ENCODE results near the gene MCM9.

Gene MCM9

DNA sequence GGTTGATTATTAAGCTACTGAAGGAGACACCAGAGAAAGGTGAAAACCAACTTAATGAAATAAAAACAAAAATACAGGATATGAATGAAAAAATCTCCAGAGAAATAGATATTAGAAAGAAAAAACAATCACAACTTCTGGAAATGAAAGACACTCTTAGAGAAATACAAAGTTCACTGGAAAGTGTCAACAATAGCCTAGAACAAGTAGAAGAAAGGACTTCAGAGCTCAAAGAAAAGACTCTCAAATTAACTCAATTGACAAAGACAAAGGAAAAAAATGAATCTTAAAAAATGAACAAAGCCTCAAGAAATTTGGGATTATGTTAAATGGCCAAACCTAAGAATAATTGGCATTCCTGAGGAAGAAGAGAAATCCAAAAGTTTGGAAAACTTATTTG, 10.3 kb upstream of the MCM9 start:
- peaks cover 34% of the 10 kb centered on the region for H3K36me3 Mint-ChIP-seq
- no peaks in the 10 kb centered on the region for H3K4me1 Mint-ChIP-seq
- H3K9me3 Mint-ChIP-seq, result peaks cover 35% of the 10 kb centered on the region
- H3K27me3 Mint-ChIP-seq, result no peaks in the 10 kb centered on the region
- H3K27ac Mint-ChIP-seq, result no peak overlapping the region
- ATAC-seq, result no peak
- H3K4me3 Mint-ChIP-seq, result no peak overlapping the region

DNA sequence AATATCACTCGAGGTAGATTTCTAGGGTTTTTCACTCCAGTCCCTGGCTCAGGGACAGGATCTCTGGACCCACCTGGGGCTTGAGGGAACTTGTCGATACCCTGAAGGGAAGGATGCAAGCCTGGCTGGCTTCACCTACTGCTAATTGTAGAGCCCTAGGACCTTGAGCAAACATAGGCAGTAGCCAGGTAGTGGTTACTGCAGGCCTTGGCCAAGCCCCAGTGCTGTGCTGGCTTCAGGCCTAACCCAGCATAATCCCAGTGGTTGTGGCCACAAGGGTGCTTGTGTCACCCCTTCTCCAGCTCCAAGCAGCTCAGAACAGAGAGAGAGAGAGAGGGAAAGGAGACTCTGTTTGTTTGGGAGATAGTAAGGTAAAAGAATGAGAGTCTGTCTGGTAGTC, 5.8 kb upstream of the MCM9 start:
- ATAC-seq, result no peak
- Mint-ChIP-seq H3K4me3 (no peak overlapping the region), H3K4me1 (peaks cover 15% of the 10 kb centered on the region), H3K27ac (no peak overlapping the region), H3K36me3 (peaks cover 40% of the 10 kb centered on the region), H3K27me3 (no peaks in the 10 kb centered on the region), H3K9me3 (peaks cover 31% of the 10 kb centered on the region)

DNA sequence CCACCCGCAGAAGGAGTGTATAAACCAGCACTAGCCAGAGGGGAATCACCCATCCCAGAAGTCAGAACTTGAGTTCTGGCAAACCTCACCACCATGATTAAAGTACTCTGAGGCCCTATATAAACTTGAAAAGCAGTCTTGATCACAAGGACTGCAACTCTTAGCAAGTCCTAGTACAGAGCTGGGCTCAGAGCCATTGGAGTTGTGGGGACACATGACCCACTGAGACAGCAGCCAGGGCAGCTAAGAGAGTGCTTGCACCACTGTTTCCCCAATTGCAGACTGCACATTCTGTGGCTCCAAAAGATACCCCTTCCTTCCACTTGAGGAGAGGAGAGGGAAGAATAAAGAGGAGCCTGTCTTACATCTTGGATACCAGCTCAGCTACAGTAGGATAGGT, 4.7 kb upstream of the MCM9 start:
- Mint-ChIP-seq H3K4me3 (no peak overlapping the region), H3K27me3 (no peaks in the 10 kb centered on the region), H3K4me1 (peaks cover 21% of the 10 kb centered on the region), H3K36me3 (peaks cover 32% of the 10 kb centered on the region), H3K9me3 (peaks cover 21% of the 10 kb centered on the region), H3K27ac (no peak overlapping the region)
- no peak for ATAC-seq

DNA sequence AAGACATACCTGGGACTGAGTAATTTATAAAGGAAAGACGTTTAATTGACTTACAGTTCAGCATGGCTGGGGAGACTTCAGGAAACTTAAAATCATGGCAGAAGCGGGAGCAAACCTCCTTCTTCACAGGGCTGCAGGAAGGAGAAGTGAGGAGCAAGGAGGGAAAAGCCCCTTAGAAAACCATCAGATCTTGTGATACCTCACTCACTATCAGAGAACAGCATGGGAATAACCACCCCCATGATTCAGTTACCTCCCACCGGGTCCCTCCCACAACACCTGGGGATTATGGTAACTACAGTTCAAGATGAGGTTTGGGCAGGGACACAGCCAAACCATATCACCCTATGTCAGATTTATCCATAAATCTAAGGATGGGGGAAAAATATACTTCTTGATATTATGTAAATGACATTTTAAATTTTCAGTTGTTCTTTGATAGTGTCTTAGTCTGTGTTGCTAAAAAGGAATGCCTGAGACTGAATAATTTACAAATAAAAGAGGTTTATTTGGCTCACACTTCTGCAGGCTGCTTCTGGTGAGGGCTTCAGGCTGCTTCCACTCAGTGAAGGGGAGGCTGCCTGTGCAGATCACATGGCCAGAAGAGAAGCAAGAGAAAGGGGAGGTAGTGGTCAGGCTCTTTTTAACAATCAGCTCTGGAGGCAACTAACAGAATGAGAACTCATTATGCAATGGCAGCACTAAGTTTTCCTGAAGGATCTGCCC, 1.2 kb upstream of the MCM9 start:
- H3K4me3 Mint-ChIP-seq, result peak overlapping the region; percentile 94
- peaks cover 31% of the 10 kb centered on the region for H3K4me1 Mint-ChIP-seq
- H3K27ac Mint-ChIP-seq, result peak overlapping the region; percentile 91
- H3K27me3 Mint-ChIP-seq, result no peaks in the 10 kb centered on the region
- peaks cover 21% of the 10 kb centered on the region for H3K36me3 Mint-ChIP-seq
- no peak for ATAC-seq
- peaks cover 3% of the 10 kb centered on the region for H3K9me3 Mint-ChIP-seq

DNA sequence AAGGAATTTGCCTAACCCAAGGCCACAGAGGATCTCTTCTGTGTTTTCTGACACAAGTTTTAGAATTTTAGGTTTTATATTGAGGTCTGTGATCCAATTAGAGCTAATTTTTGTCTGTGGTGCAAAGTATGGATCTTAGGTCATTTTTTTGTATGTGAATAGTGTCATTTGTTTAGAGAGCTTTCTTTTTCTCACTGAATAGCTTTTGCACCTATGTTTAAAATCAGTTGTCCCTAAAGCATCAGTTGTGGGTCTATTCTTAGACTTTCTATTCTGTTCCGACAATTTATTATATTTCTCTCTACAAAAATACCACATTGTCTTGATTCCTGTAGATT, 341 bp upstream of the MCM9 start:
- H3K27me3 Mint-ChIP-seq, result no peaks in the 10 kb centered on the region
- peak overlapping the region; percentile 91 for H3K27ac Mint-ChIP-seq
- peaks cover 29% of the 10 kb centered on the region for H3K36me3 Mint-ChIP-seq
- H3K4me1 Mint-ChIP-seq, result peaks cover 31% of the 10 kb centered on the region
- peak overlapping the region; percentile 94 for H3K4me3 Mint-ChIP-seq
- ATAC-seq, result no peak
- H3K9me3 Mint-ChIP-seq, result peaks cover 3% of the 10 kb centered on the region

DNA sequence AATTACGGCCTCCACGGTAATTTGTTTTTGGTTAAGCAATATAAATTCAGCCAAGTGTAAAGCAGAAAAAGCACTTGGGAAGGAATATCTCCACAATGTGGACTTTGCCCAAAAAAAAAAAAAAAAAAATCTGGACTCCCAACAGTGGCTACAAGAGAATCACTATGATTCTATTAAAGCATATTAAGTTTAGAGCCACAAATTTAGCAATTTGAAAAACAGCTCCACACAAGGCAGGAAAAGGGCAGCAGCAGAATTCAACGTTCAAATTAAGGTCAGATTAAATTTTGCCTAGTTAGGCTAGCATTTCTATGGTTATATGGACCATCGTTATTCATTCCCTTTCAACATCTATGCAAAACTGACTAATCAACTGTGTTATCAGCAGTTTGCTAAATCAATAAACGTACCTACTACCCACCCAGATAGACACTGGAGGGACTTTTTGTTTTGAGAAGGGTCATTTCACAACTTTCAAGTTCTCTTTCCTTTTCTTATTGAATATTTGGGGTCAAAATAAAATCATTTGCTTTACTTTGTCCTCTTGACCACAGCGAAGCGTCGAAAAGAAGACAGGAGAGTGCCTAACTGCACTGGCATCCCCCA, 1.0 kb downstream of the MCM9 start:
- Mint-ChIP-seq H3K4me1 (peaks cover 31% of the 10 kb centered on the region), H3K4me3 (peak overlapping the region; percentile 94), H3K27me3 (no peaks in the 10 kb centered on the region), H3K36me3 (peaks cover 25% of the 10 kb centered on the region), H3K27ac (peak overlapping the region; percentile 91), H3K9me3 (peaks cover 3% of the 10 kb centered on the region)
- ATAC-seq, result no peak

DNA sequence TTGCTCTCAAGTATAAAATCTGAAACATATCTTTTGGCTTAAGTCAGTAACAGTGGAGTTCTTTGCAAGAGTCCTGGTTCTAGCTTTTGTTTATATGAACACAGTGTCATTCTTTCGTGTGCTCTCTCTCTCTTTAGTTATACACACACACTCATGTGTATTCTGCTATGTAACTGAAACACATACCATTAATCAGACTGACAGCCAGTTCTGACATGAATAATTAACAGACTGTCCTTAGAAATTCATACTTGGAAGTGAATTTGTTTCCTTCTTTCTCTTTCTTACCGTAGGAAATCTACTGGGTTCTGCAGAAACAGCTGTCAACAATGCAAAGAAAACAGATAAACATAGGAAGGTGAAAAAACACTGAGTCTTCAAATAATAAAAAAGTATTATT, 2.5 kb downstream of the MCM9 start:
- peaks cover 30% of the 10 kb centered on the region for H3K36me3 Mint-ChIP-seq
- no peak overlapping the region for H3K27ac Mint-ChIP-seq
- no peaks in the 10 kb centered on the region for H3K27me3 Mint-ChIP-seq
- H3K9me3 Mint-ChIP-seq, result peaks cover 3% of the 10 kb centered on the region
- H3K4me1 Mint-ChIP-seq, result peaks cover 31% of the 10 kb centered on the region
- H3K4me3 Mint-ChIP-seq, result no peak overlapping the region
- no peak for ATAC-seq

DNA sequence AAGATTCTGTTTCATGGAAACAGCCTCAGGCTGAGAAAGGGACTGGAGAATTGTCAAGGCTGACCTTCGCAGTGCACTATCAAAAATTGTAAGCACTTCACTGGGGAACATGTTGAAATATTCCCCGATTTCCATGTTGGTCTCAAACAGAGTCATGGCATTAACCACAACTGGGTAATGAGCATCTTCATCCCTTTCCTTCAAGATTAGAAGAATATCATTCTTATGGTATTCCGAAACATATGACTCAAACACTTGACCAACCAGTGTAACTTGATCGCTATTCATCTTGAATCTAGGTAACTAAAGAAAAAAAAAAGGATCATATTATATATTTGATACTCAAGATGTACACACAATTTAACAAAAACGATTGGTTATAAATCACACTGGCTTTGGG, 3.5 kb downstream of the MCM9 start:
- peaks cover 29% of the 10 kb centered on the region for H3K36me3 Mint-ChIP-seq
- no peak for ATAC-seq
- H3K27ac Mint-ChIP-seq, result no peak overlapping the region
- H3K4me1 Mint-ChIP-seq, result peaks cover 23% of the 10 kb centered on the region
- H3K4me3 Mint-ChIP-seq, result no peak overlapping the region
- H3K9me3 Mint-ChIP-seq, result no peaks in the 10 kb centered on the region
- H3K27me3 Mint-ChIP-seq, result no peaks in the 10 kb centered on the region

DNA sequence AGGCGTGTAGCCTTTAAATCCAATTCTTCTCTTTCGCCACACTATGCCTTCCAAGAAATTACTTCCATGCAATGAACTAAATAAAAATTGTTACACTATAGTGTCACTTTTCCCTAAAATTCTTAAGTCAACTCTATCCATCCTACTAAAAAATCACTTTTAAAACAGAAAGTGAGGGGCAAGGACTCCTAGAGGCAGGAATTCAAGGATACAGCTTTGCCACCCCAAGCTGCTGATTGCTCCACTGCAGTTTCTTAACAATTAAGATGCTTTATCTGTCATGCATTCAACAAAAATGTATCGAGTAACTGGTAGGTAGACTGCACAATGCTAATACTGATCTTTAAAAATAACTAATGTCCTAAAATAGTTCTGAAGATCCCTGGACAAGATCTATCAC, 4.3 kb downstream of the MCM9 start:
- no peaks in the 10 kb centered on the region for H3K9me3 Mint-ChIP-seq
- no peak overlapping the region for H3K4me3 Mint-ChIP-seq
- ATAC-seq, result no peak
- no peak overlapping the region for H3K27ac Mint-ChIP-seq
- peaks cover 15% of the 10 kb centered on the region for H3K4me1 Mint-ChIP-seq
- no peaks in the 10 kb centered on the region for H3K27me3 Mint-ChIP-seq
- H3K36me3 Mint-ChIP-seq, result peaks cover 34% of the 10 kb centered on the region

DNA sequence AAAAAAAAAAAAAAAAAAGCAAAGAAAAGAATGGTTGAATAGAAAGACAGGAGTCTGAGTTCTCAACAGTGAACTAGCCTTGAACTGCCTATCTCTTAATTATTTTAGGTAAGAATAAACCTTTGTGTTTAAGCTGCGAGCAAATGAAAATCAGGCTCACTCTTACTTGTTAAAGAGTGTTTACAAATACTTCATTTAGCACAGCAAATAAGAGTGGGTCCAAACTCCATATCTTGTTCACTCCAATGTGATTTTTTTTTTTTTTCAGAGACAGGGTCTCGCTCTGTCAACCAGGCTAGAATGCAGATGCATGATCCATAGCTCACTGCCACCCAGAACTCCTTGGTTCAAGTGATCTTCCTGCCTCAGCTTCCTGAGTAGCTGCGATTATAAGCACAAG, 11.9 kb downstream of the MCM9 start:
- H3K9me3 Mint-ChIP-seq, result no peaks in the 10 kb centered on the region
- ATAC-seq, result no peak
- no peaks in the 10 kb centered on the region for H3K27me3 Mint-ChIP-seq
- H3K4me1 Mint-ChIP-seq, result no peaks in the 10 kb centered on the region
- H3K4me3 Mint-ChIP-seq, result no peak overlapping the region
- no peak overlapping the region for H3K27ac Mint-ChIP-seq
- H3K36me3 Mint-ChIP-seq, result peaks cover 67% of the 10 kb centered on the region

DNA sequence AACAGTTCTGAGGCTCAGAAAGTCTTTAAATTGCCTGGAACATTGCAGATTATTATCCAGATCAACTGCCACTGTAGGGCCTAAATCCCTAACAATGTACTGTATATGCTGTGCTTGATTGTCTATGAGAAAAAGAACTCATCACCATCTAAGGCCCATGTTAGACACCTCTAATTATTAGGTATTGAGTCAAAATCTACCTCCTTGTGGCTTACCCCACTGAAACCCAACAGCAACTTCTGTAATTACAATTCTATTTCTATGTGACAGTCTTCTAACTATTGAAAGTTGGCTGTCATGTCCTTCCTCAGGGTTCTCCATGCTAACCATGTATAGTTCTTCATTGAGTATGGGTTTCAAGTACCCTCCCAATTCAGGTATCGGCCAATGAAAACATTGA, 13.9 kb downstream of the MCM9 start:
- Mint-ChIP-seq H3K9me3 (no peaks in the 10 kb centered on the region), H3K27ac (no peak overlapping the region), H3K27me3 (no peaks in the 10 kb centered on the region), H3K4me1 (no peaks in the 10 kb centered on the region), H3K4me3 (no peak overlapping the region), H3K36me3 (peaks cover 64% of the 10 kb centered on the region)
- no peak for ATAC-seq

DNA sequence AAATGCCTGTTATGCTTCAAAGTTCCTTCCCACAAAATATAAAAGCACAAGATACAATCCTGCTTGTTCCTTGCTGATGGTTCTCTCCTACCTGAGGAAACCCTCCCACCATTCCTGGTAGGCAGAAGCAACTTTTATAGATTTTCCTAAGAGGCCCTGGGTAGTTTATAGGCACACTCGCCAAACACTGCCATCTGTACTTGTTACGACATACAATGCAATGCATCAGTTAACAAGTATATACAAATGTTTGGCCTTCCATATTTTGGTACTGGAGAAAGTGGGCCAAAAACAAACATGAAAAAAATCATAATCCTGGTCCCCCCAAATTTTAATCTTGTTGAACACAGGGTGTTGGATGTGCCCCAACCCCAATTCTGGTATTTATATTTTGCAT, 16.6 kb downstream of the MCM9 start:
- no peak overlapping the region for H3K4me3 Mint-ChIP-seq
- no peaks in the 10 kb centered on the region for H3K27me3 Mint-ChIP-seq
- no peaks in the 10 kb centered on the region for H3K9me3 Mint-ChIP-seq
- H3K36me3 Mint-ChIP-seq, result peaks cover 74% of the 10 kb centered on the region
- ATAC-seq, result no peak
- no peak overlapping the region for H3K27ac Mint-ChIP-seq
- no peaks in the 10 kb centered on the region for H3K4me1 Mint-ChIP-seq

DNA sequence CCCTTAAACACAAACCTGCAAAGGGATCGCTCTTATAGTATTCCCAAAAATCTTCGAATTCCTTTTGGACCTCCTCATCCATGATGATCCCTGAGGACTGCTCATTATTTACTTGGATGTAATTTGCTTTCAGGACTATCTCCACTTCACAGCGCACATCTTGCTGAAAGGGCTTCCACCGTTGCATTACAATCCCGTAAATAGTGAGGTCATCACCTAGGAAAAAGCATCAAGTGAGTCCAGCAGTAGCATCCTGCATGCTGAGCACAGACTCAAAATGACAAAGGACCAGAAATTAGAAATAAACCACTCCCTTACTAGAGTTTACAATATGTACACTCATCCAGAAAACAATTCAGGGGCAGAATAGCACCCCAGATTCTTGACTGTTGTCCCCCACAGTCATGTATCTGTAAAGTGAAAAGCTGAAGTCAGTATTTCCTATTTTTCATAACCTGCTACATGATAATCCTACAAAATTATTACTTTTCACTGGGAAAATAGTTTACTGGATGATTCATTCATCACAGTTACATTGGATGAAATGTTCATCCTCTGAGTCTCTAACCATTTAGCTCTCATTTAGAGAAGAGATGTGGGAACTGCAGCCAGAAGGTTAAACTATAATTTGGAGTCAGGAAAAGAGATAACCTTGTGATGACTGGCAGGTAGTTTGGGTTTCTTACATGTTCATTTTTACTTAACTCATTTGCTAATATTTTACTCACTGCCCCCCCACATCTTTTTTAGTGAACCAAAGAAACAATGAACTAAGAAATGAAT, 17.2 kb downstream of the MCM9 start:
- Mint-ChIP-seq H3K4me1 (no peaks in the 10 kb centered on the region), H3K4me3 (no peak overlapping the region), H3K9me3 (no peaks in the 10 kb centered on the region), H3K36me3 (peaks cover 76% of the 10 kb centered on the region), H3K27ac (no peak overlapping the region), H3K27me3 (no peaks in the 10 kb centered on the region)
- no peak for ATAC-seq

DNA sequence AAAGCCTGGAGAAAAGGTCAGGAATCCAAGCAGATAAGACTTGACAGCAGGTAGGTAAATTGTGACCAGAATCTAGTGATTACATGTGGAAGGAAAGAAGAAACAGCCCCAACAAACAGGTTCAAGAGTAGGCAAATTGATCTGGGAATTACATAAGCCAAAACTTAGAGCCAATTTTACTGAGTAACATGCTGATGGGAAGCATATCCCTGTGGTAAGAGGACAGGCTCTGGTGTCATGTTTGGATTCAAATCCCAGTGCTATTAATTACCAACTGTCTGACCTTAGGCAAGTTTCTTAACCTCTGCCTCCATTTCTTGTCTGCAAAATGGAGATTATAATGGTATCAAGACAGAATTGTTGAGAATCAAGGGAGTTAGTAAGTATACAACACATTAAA, 20.4 kb downstream of the MCM9 start:
- Mint-ChIP-seq H3K4me3 (no peak overlapping the region), H3K27ac (no peak overlapping the region), H3K36me3 (peaks cover 58% of the 10 kb centered on the region), H3K27me3 (no peaks in the 10 kb centered on the region), H3K4me1 (no peaks in the 10 kb centered on the region), H3K9me3 (no peaks in the 10 kb centered on the region)
- no peak for ATAC-seq

DNA sequence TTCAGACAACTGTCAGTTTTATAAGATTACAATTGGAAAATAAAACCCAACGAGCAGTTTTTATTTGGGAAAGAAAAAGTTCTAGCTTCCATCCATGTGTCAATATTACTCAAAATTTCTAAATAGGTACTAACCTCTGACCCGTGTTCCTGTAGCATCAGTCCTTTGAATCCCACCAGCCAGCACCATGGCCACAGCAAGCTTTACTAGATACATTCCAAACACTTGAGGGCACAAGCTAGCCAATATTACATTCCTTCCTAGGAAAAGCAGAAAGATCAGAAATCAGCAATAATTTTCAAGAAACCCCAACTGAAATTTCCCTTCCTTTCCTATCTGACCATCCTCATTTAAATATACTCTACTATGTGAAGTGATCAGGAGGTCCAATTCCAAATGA, 21.8 kb downstream of the MCM9 start:
- ATAC-seq, result no peak
- no peaks in the 10 kb centered on the region for H3K9me3 Mint-ChIP-seq
- no peak overlapping the region for H3K4me3 Mint-ChIP-seq
- H3K36me3 Mint-ChIP-seq, result peaks cover 50% of the 10 kb centered on the region
- no peak overlapping the region for H3K27ac Mint-ChIP-seq
- no peaks in the 10 kb centered on the region for H3K4me1 Mint-ChIP-seq
- no peaks in the 10 kb centered on the region for H3K27me3 Mint-ChIP-seq

DNA sequence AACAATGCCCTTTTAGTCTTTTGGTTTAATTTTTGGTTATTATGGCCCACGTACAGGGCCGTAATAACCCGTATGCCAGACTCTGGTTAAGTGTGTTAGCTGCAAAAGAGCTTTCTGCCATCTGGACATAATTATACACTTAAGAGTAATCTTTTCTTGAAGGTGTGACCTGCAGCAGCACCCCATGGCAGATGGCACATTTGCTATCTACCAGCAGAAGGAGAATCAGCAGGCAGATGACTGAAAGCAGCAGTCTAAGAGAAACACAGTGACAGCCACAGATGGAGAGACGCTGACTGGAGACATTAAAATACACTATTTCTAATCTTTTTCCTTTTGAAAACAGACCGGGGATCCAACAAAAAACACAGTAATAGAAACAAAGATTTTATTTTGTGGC, 22.3 kb downstream of the MCM9 start:
- ATAC-seq, result no peak
- Mint-ChIP-seq H3K9me3 (no peaks in the 10 kb centered on the region), H3K4me1 (no peaks in the 10 kb centered on the region), H3K36me3 (peaks cover 47% of the 10 kb centered on the region), H3K4me3 (no peak overlapping the region), H3K27me3 (no peaks in the 10 kb centered on the region), H3K27ac (no peak overlapping the region)

Measured in stimulated activated memory B cell treated with anti-CD40 and anti-IgM and Interleukin-4, amounts not matched to agents 10 μg/mL and 1 μg/mL and 100 μg/mL, for 72 hours (primary cell).